GM12874 (cell line): ENCODE data around the gene LRMDA.

Experiments used
- CTCF ChIP-seq: IDR thresholded peaks from 2 replicates; pipeline ENCODE4 v1.5.1; 2011; ENCODE audit warnings: low read depth, mild to moderate bottlenecking, control low read depth, low read length, moderate library complexity; ENCODE audit not compliant: insufficient read depth

LRMDA gene

GRCh38 chr10:75452997-75453396 lies 21.6 kb downstream of the LRMDA start:
- no peak for TF ChIP-seq CTCF

GRCh38 chr10:75456122-75456521 lies 24.7 kb downstream of the LRMDA start:
- no peak for TF ChIP-seq CTCF

GRCh38 chr10:75460059-75460458 lies 28.6 kb downstream of the LRMDA start:
- no peak for TF ChIP-seq CTCF

- no peak for TF ChIP-seq CTCF
These were observed 30.5 kb downstream of the LRMDA start for GRCh38 chr10:75461672-75462649.

GRCh38 chr10:75462865-75463264 lies 31.4 kb downstream of the LRMDA start:
- TF ChIP-seq CTCF = no peak

- TF ChIP-seq CTCF = no peak
These were observed 33.3 kb downstream of the LRMDA start for GRCh38 chr10:75464478-75465449.

- TF ChIP-seq CTCF = no peak
These were observed 34.0 kb downstream of the LRMDA start for GRCh38 chr10:75465450-75465827.
